Activated T-cell treated with anti-CD3 and anti-CD28 coated beads for 4 hours (primary cell): ENCODE measurements around the gene PCSK6.

ENCODE experiments used
- DNase-seq: peaks from one replicate; pipeline ENCODE4 v3.0.0-alpha.2; 2020

PCSK6 gene

GRCh38 chr15:101489599-101490407, at the start of gene PCSK6:
Gene PCSK6 (minus strand): TSS chr15:101489707. CDS start chr15:101489670, 37 bp downstream.
- DNase-seq: no peak

GRCh38 chr15:101538996-101539395, 49.5 kb upstream of the PCSK6 start:
- DNase-seq: no peak

GRCh38 chr15:101538177-101538576, 48.7 kb upstream of the PCSK6 start:
- no peak for DNase-seq

GRCh38 chr15:101537483-101538080, 48.1 kb upstream of the PCSK6 start:
- no peak for DNase-seq

GRCh38 chr15:101536875-101537405, 47.4 kb upstream of the PCSK6 start:
- no peak for DNase-seq

- DNase-seq: no peak
These were observed 46.8 kb upstream of the PCSK6 start for GRCh38 chr15:101536166-101536874.

- no peak for DNase-seq
These were observed 45.8 kb upstream of the PCSK6 start for GRCh38 chr15:101535170-101535902.

- DNase-seq: no peak
These were observed 45.0 kb upstream of the PCSK6 start for GRCh38 chr15:101534376-101534970.

GRCh38 chr15:101533371-101534140, 44.0 kb upstream of the PCSK6 start:
- DNase-seq: no peak

GRCh38 chr15:101532865-101533264, 43.4 kb upstream of the PCSK6 start:
- DNase-seq: no peak

- no peak for DNase-seq
These were observed 41.7 kb upstream of the PCSK6 start for GRCh38 chr15:101531170-101531569.

- no peak for DNase-seq
These were observed 40.9 kb upstream of the PCSK6 start for GRCh38 chr15:101530224-101530958.

GRCh38 chr15:101528917-101529299, 39.4 kb upstream of the PCSK6 start:
- DNase-seq: no peak

- DNase-seq: no peak
These were observed 38.8 kb upstream of the PCSK6 start for GRCh38 chr15:101528108-101528916.

GRCh38 chr15:101526890-101527289, 37.4 kb upstream of the PCSK6 start:
- DNase-seq: no peak

GRCh38 chr15:101526442-101526841, 36.9 kb upstream of the PCSK6 start:
- DNase-seq: no peak

- DNase-seq: no peak
These were observed 36.5 kb upstream of the PCSK6 start for GRCh38 chr15:101526021-101526420.

- DNase-seq: no peak
These were observed 35.7 kb upstream of the PCSK6 start for GRCh38 chr15:101525087-101525669.

GRCh38 chr15:101523560-101523940, 34.0 kb upstream of the PCSK6 start:
- no peak for DNase-seq
